Endothelial cell of umbilical vein (primary cell): ENCODE measurements around the gene C12orf42. TPM values are rescaled to one million over a fixed set of nuclear protein-coding genes. Genes with fewer than 3 reads are reported as not detected.

ENCODE experiments used
- BruUV-seq: library from RNA; stranded (reverse); fragments of 400-500 nt; replicated peaks from 2 replicates; lab custom pipeline; 2021; lab: Mats Ljungman, UMichigan
- CTCF ChIA-PET: fragments of 300-600, 350-600 bp; sonication (Branson Sonifier 250); formaldehyde crosslinking; loops from one replicate; lab custom pipeline; 2021; ENCODE audit warnings: antibody characterized with exemption, inconsistent platforms; lab: Charles Lee
- POLR2A ChIA-PET: fragments of 300-600, 350-600 bp; sonication (Branson Sonifier 250); formaldehyde crosslinking; loops from one replicate; lab custom pipeline; 2021; ENCODE audit warnings: antibody characterized with exemption, inconsistent platforms; lab: Charles Lee
- DNase-seq: peaks from one replicate; pipeline ENCODE4 v3.0.0-alpha.2; 2011; ENCODE audit warnings: low read depth, low spot score
- FAIRE-seq: peaks from 2 replicates; lab custom pipeline; 2011; peaks lifted over from hg19 to GRCh38; lab: Jason Lieb, UNC
- H2AFZ ChIP-seq: 2 replicates; pipeline ENCODE4 v1.6.0; 2012; ENCODE audit warnings: low read depth, low read length, control low read depth, inconsistent platforms
- H3K27ac ChIP-seq: 2 replicates; pipeline ENCODE4 v1.5.1; 2011; ENCODE audit warnings: low read depth, mild to moderate bottlenecking, control low read depth, low read length, moderate library complexity; ENCODE audit not compliant: insufficient read depth
- H3K27me3 ChIP-seq, 2 experiments: 2 replicates each; pipeline versions ENCODE4 v1.6.0 to v1.6.1; 2011; ENCODE audit warnings: low read length in 2 of 2, mixed read lengths in 1 of 2; ENCODE audit not compliant: control insufficient read depth in 2 of 2, insufficient read depth in 2 of 2
- H3K36me3 ChIP-seq, 2 experiments: 2 replicates in 1 of 2; 3 replicates in 1 of 2; pipeline ENCODE4 v1.5.1; 2011; ENCODE audit warnings: low read length in 2 of 2, mild to moderate bottlenecking in 1 of 2, moderate library complexity in 1 of 2; ENCODE audit not compliant: control insufficient read depth in 2 of 2, insufficient read depth in 2 of 2; ENCODE audit errors: extremely low read depth in 1 of 2
- H3K4me1 ChIP-seq: 3 replicates; pipeline ENCODE4 v1.5.1; 2011; ENCODE audit warnings: mild to moderate bottlenecking, low read length; ENCODE audit not compliant: control insufficient read depth, insufficient read depth; ENCODE audit errors: extremely low read depth
- H3K4me2 ChIP-seq: 2 replicates; pipeline ENCODE4 v1.6.1; 2011; ENCODE audit warnings: low read length, control low read depth, mixed read lengths; ENCODE audit not compliant: insufficient read depth
- H3K4me3 ChIP-seq, 3 experiments: fragments of 200-600 bp in 1 of 3; sonication (generic), shearing (Covaris generic) in 1 of 3; replicated peaks in 1 of 3; 2 replicates each; pipeline ENCODE4 v1.5.1; 2011 to 2016; ENCODE audit warnings: control low read depth in 3 of 3, low read length in 3 of 3, mild to moderate bottlenecking in 2 of 3, inconsistent platforms in 1 of 3, low read depth in 1 of 3, moderate library complexity in 1 of 3; ENCODE audit not compliant: insufficient read depth in 1 of 3
- H3K79me2 ChIP-seq: 2 replicates; pipeline ENCODE4 v1.6.0; 2012; ENCODE audit warnings: low read length, inconsistent platforms; ENCODE audit not compliant: control insufficient read depth, insufficient read depth
- H3K9ac ChIP-seq: replicated peaks from 2 replicates; pipeline ENCODE3; 2011; ENCODE audit warnings: low read length, control low read depth; ENCODE audit not compliant: insufficient read depth; ENCODE audit errors: extremely low read depth
- H3K9me1 ChIP-seq: replicated peaks from 3 replicates; pipeline ENCODE4 v1.6.0; 2011; ENCODE audit warnings: mild to moderate bottlenecking, low read length; ENCODE audit not compliant: control insufficient read depth, insufficient read depth; ENCODE audit errors: extremely low read depth
- H3K9me3 ChIP-seq: replicated peaks from 2 replicates; pipeline ENCODE4 v1.5.1; 2012; ENCODE audit warnings: low read length, inconsistent platforms; ENCODE audit not compliant: control insufficient read depth, insufficient read depth
- H4K20me1 ChIP-seq: replicated peaks from 2 replicates; pipeline ENCODE3; 2011; ENCODE audit warnings: mild to moderate bottlenecking, low read length; ENCODE audit not compliant: control insufficient read depth, insufficient read depth; ENCODE audit errors: extremely low read depth
- EZH2 ChIP-seq: IDR thresholded peaks from 2 replicates; pipeline ENCODE4 v1.6.1; 2012; ENCODE audit warnings: borderline replicate concordance, low read depth, mild to moderate bottlenecking, moderate library complexity, low read length, inconsistent platforms; ENCODE audit not compliant: severe bottlenecking
- FOS ChIP-seq: IDR thresholded peaks from 2 replicates; pipeline ENCODE4 v1.6.1; 2011; ENCODE audit warnings: mild to moderate bottlenecking, low read length, moderate library complexity, borderline replicate concordance; ENCODE audit not compliant: insufficient read depth
- GATA2 ChIP-seq: IDR thresholded peaks from 2 replicates; pipeline ENCODE4 v1.7.0; 2011; ENCODE audit warnings: low read depth, mild to moderate bottlenecking, moderate library complexity, mixed read lengths, low read length; ENCODE audit not compliant: insufficient read length, insufficient read depth
- JUN ChIP-seq: IDR thresholded peaks from 2 replicates; pipeline ENCODE4 v1.6.1; 2011; ENCODE audit warnings: borderline replicate concordance, low read depth; ENCODE audit not compliant: insufficient read length, insufficient read depth
- MYC ChIP-seq: IDR thresholded peaks from one replicate; pipeline ENCODE4 v1.6.1; 2011; ENCODE audit warnings: mild to moderate bottlenecking, low read depth, low read length
- POLR2A ChIP-seq: IDR thresholded peaks from 2 replicates; pipeline ENCODE4 v1.6.1; 2012; ENCODE audit warnings: low read depth, mild to moderate bottlenecking, control low read depth, low read length
- POLR2AphosphoS5 ChIP-seq: IDR thresholded peaks from 2 replicates; pipeline ENCODE4 v1.6.1; 2012; ENCODE audit warnings: low read depth, mild to moderate bottlenecking, control low read depth, low read length, moderate library complexity; ENCODE audit not compliant: insufficient read depth
- dilution Hi-C: fragments of 300-500 bp; cut with MboI; formaldehyde crosslinking; loops from one replicate; pipeline ENCODE4 v1.15.0; 2019; ENCODE audit warnings: low sequenced_read_pairs; ENCODE audit not compliant: extremely low pct_ligation_motif_present
- intact Hi-C: fragments of 100-400 bp; cut with micrococcal nuclease; formaldehyde crosslinking; loops from one replicate; pipeline ENCODE4 v1.10.0; 2022
- polyA plus RNA-seq, 4 experiments: library from polyadenylated mRNA; depleted of rRNA in 3 of 4; stranded (reverse) in 3 of 4; unstranded in 1 of 4; fragments of >200 nt; gene quantifications; 2 replicates each; pipeline versions ENCODE4 v1.2.1 to v1.2.3, GENCODE V29; 2011 to 2012; ENCODE audit warnings: missing spikeins in 1 of 4
- total RNA-seq: library from RNA; stranded (reverse); gene quantifications from 2 replicates; pipeline ENCODE4 v1.2.3, GENCODE V29; 2021
- TF ChIP-seq, protein P1 (sequence below), 2 donors: IDR thresholded peaks; 1 replicate in 1 of 2; 2 replicates in 1 of 2; pipeline ENCODE4 v1.5.1; 2011; ENCODE audit warnings: low read length in 2 of 2, mild to moderate bottlenecking in 2 of 2, moderate library complexity in 2 of 2, control low read depth in 1 of 2, inconsistent platforms in 1 of 2, low read depth in 1 of 2; ENCODE audit not compliant: insufficient read depth in 1 of 2; ENCODE audit errors: extremely low read depth in 1 of 2
- TF ChIP-seq, protein P2 (sequence below): IDR thresholded peaks from 2 replicates; pipeline ENCODE4 v1.6.1; 2011; ENCODE audit not compliant: insufficient read depth, insufficient read length

C12orf42 gene
- total and polyA plus RNA-seq, 2 donors (not counting 3 experiments of a cell fraction or from before 2014, with no cell fraction given), result not detected

DNA sequence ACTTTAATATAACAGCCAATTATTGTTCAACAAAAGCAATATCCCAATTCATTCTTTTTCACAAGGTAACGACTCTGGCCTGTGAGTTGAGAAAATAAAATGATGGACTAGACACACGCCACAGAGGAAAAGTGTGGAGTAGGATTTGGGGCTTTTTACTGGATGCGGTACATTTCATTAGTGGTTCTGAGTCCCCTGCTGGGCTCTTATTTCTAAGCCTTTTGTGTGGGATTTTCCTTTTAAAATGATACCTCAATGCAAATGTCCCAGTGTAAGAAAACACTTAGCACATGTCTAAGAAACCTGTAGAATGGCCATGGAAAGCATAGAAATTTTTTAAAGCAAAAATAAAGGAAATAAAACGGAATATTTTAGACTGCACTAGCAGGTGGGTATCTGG lies 73.4 kb downstream of the C12orf42 start:
- Histone ChIP-seq H3K4me2 (no peak overlapping the region), H3K27me3 (no peaks in the 10 kb centered on the region), H3K27ac (no peak overlapping the region), H2AFZ (no peak overlapping the region), H3K79me2 (no peaks in the 10 kb centered on the region), H3K9ac (no peak overlapping the region), H3K4me1 (no peaks in the 10 kb centered on the region), H3K4me3 (no peak overlapping the region), H3K9me3 (peaks cover 2% of the 10 kb centered on the region), H3K9me1 (no peaks in the 10 kb centered on the region), H4K20me1 (no peaks in the 10 kb centered on the region), H3K36me3 (no peaks in the 10 kb centered on the region)
- dilution Hi-C loops, result no loop called here
- DNase-seq, result no peak
- ChIA-PET POLR2A (no interaction called here), CTCF (no interaction called here)
- no peak for FAIRE-seq
- intact Hi-C loops, result no loop called here
- no TSS peak for BruUV-seq
- TF ChIP-seq FOS, result no peak
- TF ChIP-seq POLR2A, result no peak
- no peak for TF ChIP-seq POLR2AphosphoS5
- no peak for TF ChIP-seq JUN
- TF ChIP-seq MYC, result no peak
- no peak for TF ChIP-seq EZH2
- TF ChIP-seq GATA2, result no peak
- TF ChIP-seq, protein P1, sequence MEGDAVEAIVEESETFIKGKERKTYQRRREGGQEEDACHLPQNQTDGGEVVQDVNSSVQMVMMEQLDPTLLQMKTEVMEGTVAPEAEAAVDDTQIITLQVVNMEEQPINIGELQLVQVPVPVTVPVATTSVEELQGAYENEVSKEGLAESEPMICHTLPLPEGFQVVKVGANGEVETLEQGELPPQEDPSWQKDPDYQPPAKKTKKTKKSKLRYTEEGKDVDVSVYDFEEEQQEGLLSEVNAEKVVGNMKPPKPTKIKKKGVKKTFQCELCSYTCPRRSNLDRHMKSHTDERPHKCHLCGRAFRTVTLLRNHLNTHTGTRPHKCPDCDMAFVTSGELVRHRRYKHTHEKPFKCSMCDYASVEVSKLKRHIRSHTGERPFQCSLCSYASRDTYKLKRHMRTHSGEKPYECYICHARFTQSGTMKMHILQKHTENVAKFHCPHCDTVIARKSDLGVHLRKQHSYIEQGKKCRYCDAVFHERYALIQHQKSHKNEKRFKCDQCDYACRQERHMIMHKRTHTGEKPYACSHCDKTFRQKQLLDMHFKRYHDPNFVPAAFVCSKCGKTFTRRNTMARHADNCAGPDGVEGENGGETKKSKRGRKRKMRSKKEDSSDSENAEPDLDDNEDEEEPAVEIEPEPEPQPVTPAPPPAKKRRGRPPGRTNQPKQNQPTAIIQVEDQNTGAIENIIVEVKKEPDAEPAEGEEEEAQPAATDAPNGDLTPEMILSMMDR (IDR thresholded peaks at IDR 0.05; ENCODE audit: extremely low read depth in 1 of 2, insufficient read depth in 1 of 2, low read depth in 1 of 2, low read length in 2 of 2), result no peak
- TF ChIP-seq, protein P2, sequence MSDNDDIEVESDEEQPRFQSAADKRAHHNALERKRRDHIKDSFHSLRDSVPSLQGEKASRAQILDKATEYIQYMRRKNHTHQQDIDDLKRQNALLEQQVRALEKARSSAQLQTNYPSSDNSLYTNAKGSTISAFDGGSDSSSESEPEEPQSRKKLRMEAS, result no peak
